H7 (cell line): ENCODE data around the gene RBM25. TPM values are rescaled to one million over a fixed set of nuclear protein-coding genes. Genes with fewer than 3 reads are reported as not detected.
"Not testable (repeated sequence)": the region's sequence is repeated elsewhere in the genome, so short reads cannot be mapped to it uniquely, and the experiment has no call there.

ENCODE experiments used
- DNase-seq: peaks from one replicate; pipeline ENCODE4 v3.0.0; 2012
- H3K27me3 ChIP-seq: 2 replicates; pipeline ENCODE4 v1.6.0; 2011; ENCODE audit warnings: mild to moderate bottlenecking, low read length; ENCODE audit not compliant: control insufficient read depth, insufficient read depth
- H3K36me3 ChIP-seq: replicated peaks from 2 replicates; pipeline ENCODE4 v1.5.1; 2011; ENCODE audit warnings: low read length; ENCODE audit not compliant: control insufficient read depth, insufficient read depth
- H3K4me3 ChIP-seq: 2 replicates; pipeline ENCODE4 v1.5.1; 2011; ENCODE audit warnings: low read depth, mild to moderate bottlenecking, control low read depth, low read length, moderate library complexity; ENCODE audit not compliant: insufficient read depth
- total RNA-seq: library from RNA; depleted of rRNA; stranded (reverse); fragments of >200 nt; shearing (Covaris generic); gene quantifications from 2 replicates; pipeline ENCODE4 v1.2.3, GENCODE V29; 2014; rRNA removed

The RBM25 gene
- total RNA-seq, 1 experiment from 2014 or later = 37.8 TPM

GRCh38 chr14:73169855-73170254, 111.5 kb downstream of the RBM25 start:
- DNase-seq, H3K4me3 ChIP-seq: not testable (repeated sequence)
- peaks cover 20% of the 10 kb centered on the region for H3K36me3 ChIP-seq

GRCh38 chr14:73170686-73171085, 112.4 kb downstream of the RBM25 start:
- Histone ChIP-seq H3K36me3 (peaks cover 20% of the 10 kb centered on the region), H3K27me3 (no peaks in the 10 kb centered on the region), H3K4me3 (no peak overlapping the region)
- no peak for DNase-seq

More at GRCh38 chr14:73169855-73170254, 111.5 kb downstream of the RBM25 start:
- H3K27me3 ChIP-seq = not testable (repeated sequence)

- H3K36me3 ChIP-seq = peaks cover 22% of the 10 kb centered on the region
Measured at GRCh38 chr14:73172500-73172899, 114.2 kb downstream of the RBM25 start.

GRCh38 chr14:73173092-73173735, 114.9 kb downstream of the RBM25 start:
- no peak overlapping the region for H3K4me3 ChIP-seq
- no peaks in the 10 kb centered on the region for H3K27me3 ChIP-seq
- peaks cover 22% of the 10 kb centered on the region for H3K36me3 ChIP-seq
- DNase-seq = no peak

More at GRCh38 chr14:73172500-73172899, 114.2 kb downstream of the RBM25 start:
- H3K27me3 ChIP-seq = no peaks in the 10 kb centered on the region
- H3K4me3 ChIP-seq = no peak overlapping the region
- no peak for DNase-seq

Other genes starting within 250 kb of the RBM25 start
- 0.55 and 0.59 TPM in 2 replicates for gene DPF3, start 164.4 kb upstream of the RBM25 start, total RNA-seq
- gene DCAF4, start 132.1 kb upstream of the RBM25 start, total RNA-seq = 13.2 and 14.0 TPM in 2 replicates
- 6.4 and 7.5 TPM in 2 replicates for gene ZFYVE1, start 31.4 kb upstream of the RBM25 start, total RNA-seq
- 13.4 and 18.8 TPM in 2 replicates for gene PSEN1, start 78.0 kb downstream of the RBM25 start, total RNA-seq
- gene PAPLN, start 179.0 kb downstream of the RBM25 start, total RNA-seq = 1.0 and 2.2 TPM in 2 replicates